ENCODE data around the gene ZNF383.
"Not testable (repeated sequence)": the region's sequence is repeated elsewhere in the genome, so short reads cannot be mapped to it uniquely, and the experiment has no call there.

Gene ZNF383

GRCh38 chr19:37294246-37294645, 76.2 kb downstream of the ZNF383 start:
- DNase-seq: not testable (repeated sequence)
